Common myeloid progenitor, CD34-positive (primary cell): ENCODE measurements around the gene TMEM225B.
A peak's percentile ranks its signal among the peaks of the same experiment; 100 is the strongest.
"Not testable (repeated sequence)": the region's sequence is repeated elsewhere in the genome, so short reads cannot be mapped to it uniquely, and the experiment has no call there.

ENCODE experiments used
- CTCF ChIA-PET: fragments of 350-600 bp; sonication (Branson Sonifier 250); formaldehyde crosslinking; loops from one replicate; lab custom pipeline; 2021; ENCODE audit warnings: antibody characterized with exemption; lab: Charles Lee
- POLR2A ChIA-PET: fragments of 350-600 bp; sonication (Branson Sonifier 250); formaldehyde crosslinking; loops from one replicate; lab custom pipeline; 2021; ENCODE audit warnings: antibody characterized with exemption; lab: Charles Lee
- DNase-seq, 3 donors: peaks; one replicate each; pipeline versions ENCODE4 v3.0.0 to v3.0.0-alpha.2; 2013
- H3K27ac ChIP-seq, 2 experiments: 1 replicate in 1 of 2; 2 replicates in 1 of 2; pipeline ENCODE4 v1.7.0; 2013; ENCODE audit warnings: inconsistent platforms in 2 of 2, low read length in 2 of 2, mild to moderate bottlenecking in 2 of 2, low read depth in 1 of 2, moderate library complexity in 1 of 2; ENCODE audit not compliant: severe bottlenecking in 2 of 2, insufficient read depth in 1 of 2, poor library complexity in 1 of 2
- H3K27me3 ChIP-seq, 5 experiments: replicated peaks in 2 of 5; 1 replicate in 3 of 5; 2 replicates in 2 of 5; pipeline versions ENCODE4 v1.6.1 to v1.7.0; 2013; ENCODE audit warnings: low read length in 4 of 5, mild to moderate bottlenecking in 2 of 5, moderate library complexity in 2 of 5, inconsistent platforms in 1 of 5; ENCODE audit not compliant: insufficient read depth in 5 of 5, control insufficient read depth in 4 of 5
- H3K36me3 ChIP-seq, 4 experiments: 1 replicate in 2 of 4; 2 replicates in 2 of 4; pipeline versions ENCODE4 v1.6.1 to v1.7.0; 2013; ENCODE audit warnings: low read length in 3 of 4, control low read depth in 1 of 4, mild to moderate bottlenecking in 1 of 4; ENCODE audit not compliant: control insufficient read depth in 4 of 4, insufficient read depth in 4 of 4
- H3K4me1 ChIP-seq, 4 experiments: 1 replicate in 3 of 4; 2 replicates in 1 of 4; pipeline versions ENCODE4 v1.6.1 to v1.7.1; 2013; ENCODE audit warnings: low read length in 3 of 4, mild to moderate bottlenecking in 3 of 4, control low read depth in 1 of 4, inconsistent platforms in 1 of 4, moderate library complexity in 1 of 4; ENCODE audit not compliant: control insufficient read depth in 4 of 4, insufficient read depth in 4 of 4; ENCODE audit errors: control extremely low read depth in 1 of 4
- H3K4me3 ChIP-seq, 7 experiments: 1 replicate in 4 of 7; 2 replicates in 3 of 7; pipeline versions ENCODE4 v1.5.1 to v1.7.0; 2013; ENCODE audit warnings: mild to moderate bottlenecking in 7 of 7, low read length in 6 of 7, moderate library complexity in 6 of 7, inconsistent platforms in 2 of 7, low read depth in 2 of 7, control low read depth in 1 of 7; ENCODE audit not compliant: insufficient read depth in 4 of 7, control insufficient read depth in 1 of 7; ENCODE audit errors: extremely low read depth in 1 of 7
- H3K9me3 ChIP-seq, 5 experiments: 1 replicate in 4 of 5; 2 replicates in 1 of 5; pipeline versions ENCODE4 v1.6.1 to v1.7.1; 2013; ENCODE audit warnings: low read length in 4 of 5, mild to moderate bottlenecking in 2 of 5, inconsistent platforms in 1 of 5, low read depth in 1 of 5, moderate library complexity in 1 of 5; ENCODE audit not compliant: control insufficient read depth in 4 of 5, insufficient read depth in 2 of 5; ENCODE audit errors: control extremely low read depth in 1 of 5
- WGBS: methylation state at CpG from one replicate; pipeline ENCODE4 v1.1.5; 2013; ENCODE audit not compliant: insufficient coverage; 5-methylcytosine and 5-hydroxymethylcytosine counted together

TMEM225B gene

DNA sequence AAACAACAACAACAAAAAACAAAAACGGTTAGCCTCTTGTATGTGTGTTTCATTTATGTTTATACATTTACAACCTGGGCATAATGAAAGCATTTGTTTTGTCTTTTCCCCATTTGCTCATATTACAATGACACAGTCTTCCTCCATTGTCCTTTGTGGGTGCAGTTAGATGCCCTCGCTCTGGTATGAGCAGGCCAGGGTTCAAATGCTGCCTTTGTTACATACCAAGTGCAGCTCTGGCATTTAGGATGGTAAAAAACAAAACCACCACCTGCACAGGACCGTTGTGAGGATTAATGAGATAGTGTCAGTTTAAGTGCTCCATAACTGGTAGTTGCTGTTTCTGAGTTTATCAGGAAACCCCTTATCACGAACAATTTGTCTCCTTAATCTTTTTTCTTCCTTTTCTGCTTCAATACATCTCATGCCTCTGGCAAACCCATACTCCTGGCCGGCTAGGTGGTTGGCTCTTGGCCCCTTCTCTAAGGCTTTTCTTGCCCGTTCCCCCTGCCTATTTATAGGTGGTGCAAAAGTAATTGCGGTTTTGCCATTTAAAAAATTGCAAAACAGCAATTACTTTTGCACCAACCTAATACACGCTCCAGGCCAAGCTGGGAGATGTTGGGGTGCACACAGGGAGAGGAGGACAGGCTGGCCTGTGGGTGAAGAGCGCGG is 18.6 kb upstream of the TMEM225B start:
- 55% methylated on average over 5 of the region's 10 CpGs for WGBS
- ChIA-PET POLR2A (interaction anchor here (0.5 to 1.2 kb wide), 2 partner anchors 20 to 89 kb away, joined by 3 read pairs; no protein-coding TSS in a partner anchor), CTCF (interaction anchor here (0.8 to 1.8 kb wide), 4 partner anchors 9 to 53 kb away, joined by 3 to 9 read pairs (median 4); no protein-coding TSS in a partner anchor)
- no peaks in the 10 kb centered on the region for H3K9me3 ChIP-seq
- peaks cover 2 to 16% (median 11%) of the 10 kb centered on the region in 4 experiments for H3K4me1 ChIP-seq
- DNase-seq: peak in 1 of 3 donors; percentile 19
- H3K4me3 ChIP-seq: peak overlapping the region in 6 of 7 experiments; percentile 54 to 84 (median 77)
- peaks cover 0 to 7% (median 3%) of the 10 kb centered on the region in 5 experiments for H3K27me3 ChIP-seq
- peaks cover 0 to 2% (median 0%) of the 10 kb centered on the region in 4 experiments for H3K36me3 ChIP-seq
- no peak overlapping the region for H3K27ac ChIP-seq

- ChIA-PET POLR2A (interaction anchor here (1.2 kb wide), 1 partner anchor 21 kb away, joined by 3 read pairs; no protein-coding TSS in a partner anchor), CTCF (interaction anchor here (0.7 to 1.8 kb wide), 9 partner anchors 10 to 409 kb away, joined by 3 to 9 read pairs (median 3); partner anchors contain the start of genes ZNF655 and ZSCAN25)
- Histone ChIP-seq H3K36me3 (no peaks in the 10 kb centered on the region), H3K9me3 (no peaks in the 10 kb centered on the region), H3K27me3 (peaks cover 0 to 7% (median 4%) of the 10 kb centered on the region in 5 experiments), H3K27ac (no peak overlapping the region), H3K4me1 (peaks cover 2 to 16% (median 11%) of the 10 kb centered on the region in 4 experiments), H3K4me3 (peak overlapping the region; percentile 10 to 84 (median 76))
- under 1% methylated on average over 46 of the region's 54 CpGs for WGBS
- DNase-seq: peak; percentile 65 to 81 (median 78)
Observed at GRCh38 chr7:99579956-99580777, 17.9 kb upstream of the TMEM225B start.

DNA sequence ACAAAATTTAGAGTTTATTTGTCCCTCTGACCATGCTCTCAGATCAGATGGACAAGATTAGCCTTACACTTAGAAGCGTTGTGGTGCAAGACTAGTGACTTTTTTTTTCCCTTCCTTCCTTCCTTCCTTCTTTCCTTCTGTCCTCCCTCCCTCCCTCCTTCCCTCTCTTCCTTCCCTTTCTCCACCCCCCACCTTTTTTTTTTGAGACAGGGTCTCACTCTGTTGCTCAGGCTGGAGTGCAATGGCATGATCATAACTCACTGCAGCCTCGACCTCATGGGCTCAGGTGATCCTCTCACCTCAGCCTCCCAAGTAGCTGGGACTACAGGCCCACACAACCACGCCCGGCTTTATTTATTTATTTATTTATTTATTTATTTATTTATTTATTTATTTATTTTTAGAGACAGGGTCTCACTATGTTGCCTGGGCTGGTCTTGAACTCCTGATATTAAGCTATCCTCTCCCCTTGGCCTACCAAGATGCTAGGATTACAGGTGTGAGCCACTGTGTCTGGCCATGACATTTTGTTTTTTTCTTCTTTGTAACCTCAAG is 17.2 kb upstream of the TMEM225B start:
- Histone ChIP-seq H3K4me1 (peaks cover 2 to 16% (median 11%) of the 10 kb centered on the region in 4 experiments), H3K4me3 (peak overlapping the region; percentile 10 to 84 (median 76))
- ChIA-PET POLR2A (interaction anchor here (1.2 kb wide), 1 partner anchor 22 kb away, joined by 3 read pairs; no protein-coding TSS in a partner anchor), CTCF (interaction anchor here (0.7 to 1.8 kb wide), 9 partner anchors 10 to 408 kb away, joined by 3 to 9 read pairs (median 3); partner anchors contain the start of genes ZNF655 and ZSCAN25)
- not testable (repeated sequence) for H3K27ac ChIP-seq, H3K27me3 ChIP-seq, H3K9me3 ChIP-seq, H3K36me3 ChIP-seq, DNase-seq
- WGBS: 0% methylated on average over 1 of the region's 4 CpGs

GRCh38 chr7:99588868-99589267 is 9.2 kb upstream of the TMEM225B start:
- Histone ChIP-seq H3K36me3 (no peaks in the 10 kb centered on the region), H3K4me1 (no peaks in the 10 kb centered on the region), H3K9me3 (no peaks in the 10 kb centered on the region), H3K4me3 (no peak overlapping the region), H3K27me3 (peaks cover 1 to 11% (median 5%) of the 10 kb centered on the region in 5 experiments), H3K27ac (no peak overlapping the region)
- POLR2A ChIA-PET: no interaction called here
- CTCF ChIA-PET: no interaction called here
- WGBS: no CpG with 5 or more reads among the region's 3 CpGs
- no peak for DNase-seq

GRCh38 chr7:99594948-99595745 is 2.9 kb upstream of the TMEM225B start:
- Histone ChIP-seq H3K4me3 (no peak overlapping the region), H3K36me3 (no peaks in the 10 kb centered on the region), H3K27ac (no peak overlapping the region), H3K9me3 (no peaks in the 10 kb centered on the region), H3K27me3 (no peaks in the 10 kb centered on the region), H3K4me1 (no peaks in the 10 kb centered on the region)
- no peak for DNase-seq
- ChIA-PET POLR2A (no interaction called here), CTCF (no interaction called here)
- WGBS: no CpG with 5 or more reads among the region's 7 CpGs

GRCh38 chr7:99596408-99596955 is 1.6 kb upstream of the TMEM225B start:
- H3K4me3 ChIP-seq: no peak overlapping the region
- H3K9me3 ChIP-seq: no peaks in the 10 kb centered on the region
- no peak overlapping the region for H3K27ac ChIP-seq
- no peaks in the 10 kb centered on the region for H3K4me1 ChIP-seq
- H3K27me3 ChIP-seq: no peaks in the 10 kb centered on the region
- ChIA-PET POLR2A (no interaction called here), CTCF (no interaction called here)
- no peak for DNase-seq
- WGBS: no CpG with 5 or more reads among the region's 1 CpG
- no peaks in the 10 kb centered on the region for H3K36me3 ChIP-seq
